Mesothelial cell of epicardium (in vitro differentiated cells): ENCODE data around the gene ACY1. TPM values are rescaled to one million over a fixed set of nuclear protein-coding genes. Genes with fewer than 3 reads are reported as not detected.
A peak's percentile ranks its signal among the peaks of the same experiment; 100 is the strongest.

ENCODE experiments used
- DNase-seq, 2 experiments: peaks; one replicate each; pipeline ENCODE4 v3.0.0; 2021; ENCODE audit warnings: low spot score in 2 of 2; ENCODE audit not compliant: unreplicated experiment in 2 of 2
- H3K27ac Mint-ChIP-seq: 2 replicates; pipeline ENCODE4 v1.8.0; 2021; ENCODE audit warnings: mixed read lengths
- H3K27me3 Mint-ChIP-seq: 2 replicates; pipeline ENCODE4 v1.8.0; 2021; ENCODE audit warnings: low read depth, mixed read lengths
- H3K36me3 Mint-ChIP-seq: 2 replicates; pipeline ENCODE4 v1.8.0; 2021; ENCODE audit warnings: mixed read lengths
- H3K4me1 Mint-ChIP-seq: 2 replicates; pipeline ENCODE4 v1.8.0; 2021; ENCODE audit warnings: mixed read lengths
- H3K4me3 Mint-ChIP-seq: 2 replicates; pipeline ENCODE4 v1.8.0; 2021; ENCODE audit warnings: mild to moderate bottlenecking, moderate library complexity, mixed read lengths
- H3K9me3 Mint-ChIP-seq: 2 replicates; pipeline ENCODE4 v1.8.0; 2021; ENCODE audit warnings: mixed read lengths
- total RNA-seq: library from RNA; stranded (reverse); gene quantifications from 3 replicates; pipeline ENCODE4 v1.2.1, GENCODE V29; 2021
- TF ChIP-seq, protein P1 (sequence below): fragments of 200-600 bp; sonication (generic); IDR thresholded peaks from one replicate; pipeline ENCODE4 v1.5.0; 2021; ENCODE audit warnings: antibody characterized with exemption; ENCODE audit not compliant: unreplicated experiment

The ACY1 gene
- total RNA-seq, 1 donor from 2014 or later, result 47.8 TPM

DNA sequence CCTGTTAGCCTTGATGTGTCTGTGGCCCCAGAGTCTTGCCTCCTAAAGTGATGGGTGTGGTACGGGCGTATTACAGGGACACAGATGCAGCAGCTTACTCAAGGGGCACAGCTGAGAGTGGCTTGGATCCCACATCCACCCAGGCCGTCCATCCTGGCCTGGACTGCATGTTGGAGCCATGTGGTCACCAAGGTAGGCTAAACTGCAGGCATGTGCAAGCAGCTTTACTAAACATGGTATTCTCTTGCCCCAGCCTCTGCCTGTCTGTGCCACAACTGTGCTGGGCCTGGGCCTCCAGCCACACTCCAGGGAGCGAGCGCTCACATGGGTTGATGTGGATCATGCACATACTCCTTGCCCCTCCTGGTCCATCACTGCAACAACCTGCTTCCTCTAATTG is 34.2 kb upstream of the ACY1 start:
- H3K27me3 Mint-ChIP-seq, result peaks cover 30% of the 10 kb centered on the region
- TF ChIP-seq, protein P1, sequence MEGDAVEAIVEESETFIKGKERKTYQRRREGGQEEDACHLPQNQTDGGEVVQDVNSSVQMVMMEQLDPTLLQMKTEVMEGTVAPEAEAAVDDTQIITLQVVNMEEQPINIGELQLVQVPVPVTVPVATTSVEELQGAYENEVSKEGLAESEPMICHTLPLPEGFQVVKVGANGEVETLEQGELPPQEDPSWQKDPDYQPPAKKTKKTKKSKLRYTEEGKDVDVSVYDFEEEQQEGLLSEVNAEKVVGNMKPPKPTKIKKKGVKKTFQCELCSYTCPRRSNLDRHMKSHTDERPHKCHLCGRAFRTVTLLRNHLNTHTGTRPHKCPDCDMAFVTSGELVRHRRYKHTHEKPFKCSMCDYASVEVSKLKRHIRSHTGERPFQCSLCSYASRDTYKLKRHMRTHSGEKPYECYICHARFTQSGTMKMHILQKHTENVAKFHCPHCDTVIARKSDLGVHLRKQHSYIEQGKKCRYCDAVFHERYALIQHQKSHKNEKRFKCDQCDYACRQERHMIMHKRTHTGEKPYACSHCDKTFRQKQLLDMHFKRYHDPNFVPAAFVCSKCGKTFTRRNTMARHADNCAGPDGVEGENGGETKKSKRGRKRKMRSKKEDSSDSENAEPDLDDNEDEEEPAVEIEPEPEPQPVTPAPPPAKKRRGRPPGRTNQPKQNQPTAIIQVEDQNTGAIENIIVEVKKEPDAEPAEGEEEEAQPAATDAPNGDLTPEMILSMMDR, result no peak
- no peak overlapping the region for H3K4me3 Mint-ChIP-seq
- H3K36me3 Mint-ChIP-seq, result no peaks in the 10 kb centered on the region
- no peaks in the 10 kb centered on the region for H3K9me3 Mint-ChIP-seq
- H3K4me1 Mint-ChIP-seq, result peaks cover 2% of the 10 kb centered on the region
- no peak overlapping the region for H3K27ac Mint-ChIP-seq
- DNase-seq, result no peak

DNA sequence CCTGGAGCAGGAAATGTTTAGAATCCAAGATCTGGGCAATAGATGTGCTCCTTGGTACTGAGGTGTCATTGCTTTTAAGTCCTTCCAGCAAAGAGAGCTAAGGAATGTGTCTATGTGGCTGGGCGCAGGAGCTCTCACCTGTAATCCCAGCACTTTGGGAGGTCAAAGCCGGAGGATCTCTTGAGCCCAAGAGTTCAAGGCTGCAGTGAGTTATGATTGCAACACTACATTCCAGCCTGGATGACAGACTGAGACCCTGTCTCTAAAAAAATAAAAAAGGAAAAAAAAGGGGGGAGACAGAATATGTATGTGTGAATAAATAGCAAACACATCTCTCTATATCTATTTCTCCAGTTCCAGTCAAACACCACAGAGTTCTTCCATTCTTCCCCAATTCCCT is 32.4 kb upstream of the ACY1 start:
- TF ChIP-seq, protein P1, result no peak
- Mint-ChIP-seq H3K4me3 (no peak overlapping the region), H3K9me3 (no peaks in the 10 kb centered on the region), H3K27me3 (peaks cover 45% of the 10 kb centered on the region), H3K36me3 (no peaks in the 10 kb centered on the region), H3K27ac (no peak overlapping the region), H3K4me1 (peaks cover 2% of the 10 kb centered on the region)
- no peak for DNase-seq

DNA sequence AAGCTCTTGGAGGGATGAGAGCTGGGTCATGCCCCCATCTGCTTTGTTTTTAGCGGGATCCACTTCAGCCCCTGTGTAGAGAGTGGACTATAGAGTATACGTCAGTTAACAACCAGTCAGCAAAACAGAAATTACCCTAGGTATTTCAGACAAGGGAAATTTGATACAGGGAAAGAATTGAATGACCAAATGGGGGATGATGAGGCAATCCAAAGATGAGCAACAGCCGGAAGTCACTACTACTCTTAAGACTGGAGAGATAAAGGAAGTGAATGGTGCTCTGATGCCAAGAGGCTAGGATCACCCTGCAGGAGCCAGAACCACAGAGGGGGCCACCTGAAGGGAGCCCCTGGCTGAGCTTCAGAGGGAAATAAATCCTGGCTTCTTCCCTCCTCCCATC is 29.9 kb upstream of the ACY1 start:
- TF ChIP-seq, protein P1, result no peak
- no peaks in the 10 kb centered on the region for H3K9me3 Mint-ChIP-seq
- no peak overlapping the region for H3K4me3 Mint-ChIP-seq
- peaks cover 2% of the 10 kb centered on the region for H3K4me1 Mint-ChIP-seq
- no peak for DNase-seq
- H3K27me3 Mint-ChIP-seq, result peaks cover 46% of the 10 kb centered on the region
- H3K27ac Mint-ChIP-seq, result no peak overlapping the region
- peaks cover 3% of the 10 kb centered on the region for H3K36me3 Mint-ChIP-seq

DNA sequence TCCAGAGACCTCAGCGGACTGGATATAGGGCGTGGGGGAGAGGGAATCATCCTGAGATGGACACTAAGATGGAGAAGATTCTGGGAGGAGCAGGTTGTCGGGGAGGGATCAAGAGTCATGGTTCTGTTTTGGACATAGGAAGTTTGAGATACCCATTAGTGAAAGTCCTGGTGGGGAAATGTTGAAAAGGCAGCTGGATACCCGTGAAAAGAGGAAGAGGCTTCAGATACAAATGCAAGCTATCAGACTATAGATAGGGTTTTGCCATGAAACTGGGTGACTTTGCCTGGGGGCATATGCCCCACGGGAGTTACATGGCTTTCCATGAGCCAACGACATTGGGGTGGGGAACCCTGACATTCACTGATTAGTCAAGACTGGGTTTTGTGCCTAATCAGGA is 29.2 kb upstream of the ACY1 start:
- H3K36me3 Mint-ChIP-seq, result peaks cover 3% of the 10 kb centered on the region
- peaks cover 2% of the 10 kb centered on the region for H3K4me1 Mint-ChIP-seq
- H3K27me3 Mint-ChIP-seq, result peaks cover 46% of the 10 kb centered on the region
- DNase-seq, result no peak
- peak overlapping the region; percentile 3 for H3K4me3 Mint-ChIP-seq
- no peak overlapping the region for H3K27ac Mint-ChIP-seq
- TF ChIP-seq, protein P1, result no peak
- no peaks in the 10 kb centered on the region for H3K9me3 Mint-ChIP-seq

GRCh38 chr3:51954713-51955112 is 28.6 kb upstream of the ACY1 start:
- TF ChIP-seq, protein P1, result no peak
- Mint-ChIP-seq H3K27me3 (peaks cover 46% of the 10 kb centered on the region), H3K4me3 (no peak overlapping the region), H3K4me1 (peaks cover 2% of the 10 kb centered on the region), H3K27ac (no peak overlapping the region), H3K36me3 (peaks cover 3% of the 10 kb centered on the region), H3K9me3 (no peaks in the 10 kb centered on the region)
- no peak for DNase-seq
